ENCODE data around the gene MEGF11. TPM values are rescaled to one million over a fixed set of nuclear protein-coding genes. Genes with fewer than 3 reads are reported as not detected.
"Not testable (repeated sequence)": the region's sequence is repeated elsewhere in the genome, so short reads cannot be mapped to it uniquely, and the experiment has no call there.

The MEGF11 gene
- total RNA-seq, 1 experiment from 2014 or later, result 0.09 TPM

DNA sequence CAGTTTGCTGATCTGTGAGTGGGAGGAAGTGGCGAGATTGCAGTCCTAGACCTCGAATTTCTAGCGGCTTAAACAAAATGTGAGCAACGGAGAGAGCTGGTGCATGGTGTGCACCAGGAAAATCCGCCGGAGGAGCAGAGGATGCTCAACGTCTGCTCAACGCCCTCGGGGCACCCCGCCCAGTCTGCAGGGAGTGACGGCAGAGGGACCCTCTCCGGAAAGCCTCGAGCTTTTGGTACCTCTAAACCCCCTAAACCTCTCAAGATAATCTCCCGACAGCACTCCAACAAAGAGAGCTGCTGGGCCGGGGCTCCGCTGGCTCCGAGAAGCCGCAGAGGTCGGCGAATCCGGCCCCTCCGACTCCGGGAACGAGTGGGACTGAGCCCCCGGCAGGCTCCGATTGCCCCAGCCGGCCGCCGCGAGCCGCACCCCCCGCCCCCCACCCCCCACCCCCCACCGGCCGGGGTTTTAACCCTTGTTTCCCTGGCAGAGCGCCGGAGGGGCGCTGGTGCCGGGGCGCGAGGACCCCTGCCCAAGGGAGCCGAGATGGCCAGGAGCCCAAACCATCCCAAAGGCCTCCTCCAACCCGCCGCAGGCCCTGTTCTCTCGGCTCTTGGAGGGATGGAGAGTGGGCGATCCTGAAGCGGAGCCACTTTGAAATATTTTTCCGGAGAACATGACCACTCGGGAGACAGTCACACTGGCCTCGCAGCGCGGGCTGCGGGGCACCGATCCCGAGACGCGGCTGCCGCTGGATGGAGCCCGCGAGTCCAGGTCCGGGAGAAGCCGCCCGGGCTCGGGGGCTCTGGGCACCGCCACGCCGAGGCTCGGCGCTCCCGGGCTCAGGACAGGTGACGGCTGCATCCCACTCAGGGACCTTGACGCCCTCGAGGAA is 1.5 kb downstream of the MEGF11 start:
- intact Hi-C loops (cut with micrococcal nuclease; ENCODE audit: unreplicated experiment), result no loop called here
- peaks cover 9% of the 10 kb centered on the region for H3K4me1 Mint-ChIP-seq (ENCODE audit: low read depth, unreplicated experiment)
- peaks cover 11% of the 10 kb centered on the region for H3K36me3 Mint-ChIP-seq (ENCODE audit: insufficient read depth, unreplicated experiment)
- TF ChIP-seq, protein P1, sequence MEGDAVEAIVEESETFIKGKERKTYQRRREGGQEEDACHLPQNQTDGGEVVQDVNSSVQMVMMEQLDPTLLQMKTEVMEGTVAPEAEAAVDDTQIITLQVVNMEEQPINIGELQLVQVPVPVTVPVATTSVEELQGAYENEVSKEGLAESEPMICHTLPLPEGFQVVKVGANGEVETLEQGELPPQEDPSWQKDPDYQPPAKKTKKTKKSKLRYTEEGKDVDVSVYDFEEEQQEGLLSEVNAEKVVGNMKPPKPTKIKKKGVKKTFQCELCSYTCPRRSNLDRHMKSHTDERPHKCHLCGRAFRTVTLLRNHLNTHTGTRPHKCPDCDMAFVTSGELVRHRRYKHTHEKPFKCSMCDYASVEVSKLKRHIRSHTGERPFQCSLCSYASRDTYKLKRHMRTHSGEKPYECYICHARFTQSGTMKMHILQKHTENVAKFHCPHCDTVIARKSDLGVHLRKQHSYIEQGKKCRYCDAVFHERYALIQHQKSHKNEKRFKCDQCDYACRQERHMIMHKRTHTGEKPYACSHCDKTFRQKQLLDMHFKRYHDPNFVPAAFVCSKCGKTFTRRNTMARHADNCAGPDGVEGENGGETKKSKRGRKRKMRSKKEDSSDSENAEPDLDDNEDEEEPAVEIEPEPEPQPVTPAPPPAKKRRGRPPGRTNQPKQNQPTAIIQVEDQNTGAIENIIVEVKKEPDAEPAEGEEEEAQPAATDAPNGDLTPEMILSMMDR (IDR thresholded peaks at IDR 0.05; ENCODE audit: unreplicated experiment), result peak; percentile 89
- H3K9me3 Mint-ChIP-seq (ENCODE audit: low read depth, unreplicated experiment), result no peaks in the 10 kb centered on the region
- peak overlapping the region; percentile 68 for H3K4me3 Mint-ChIP-seq (ENCODE audit: low read depth, unreplicated experiment)
- BruUV-seq (replicated peaks), result no TSS peak
- peak; percentile 81 for DNase-seq
- peaks cover 91% of the 10 kb centered on the region for H3K27me3 Mint-ChIP-seq (ENCODE audit: unreplicated experiment)
- CTCF ChIA-PET, result interaction anchor here (0.6 to 1.4 kb wide), 2 partner anchors 37 to 186 kb away, joined by 4 read pairs; no protein-coding TSS in a partner anchor
- H3K27ac Mint-ChIP-seq (ENCODE audit: unreplicated experiment), result no peak overlapping the region

DNA sequence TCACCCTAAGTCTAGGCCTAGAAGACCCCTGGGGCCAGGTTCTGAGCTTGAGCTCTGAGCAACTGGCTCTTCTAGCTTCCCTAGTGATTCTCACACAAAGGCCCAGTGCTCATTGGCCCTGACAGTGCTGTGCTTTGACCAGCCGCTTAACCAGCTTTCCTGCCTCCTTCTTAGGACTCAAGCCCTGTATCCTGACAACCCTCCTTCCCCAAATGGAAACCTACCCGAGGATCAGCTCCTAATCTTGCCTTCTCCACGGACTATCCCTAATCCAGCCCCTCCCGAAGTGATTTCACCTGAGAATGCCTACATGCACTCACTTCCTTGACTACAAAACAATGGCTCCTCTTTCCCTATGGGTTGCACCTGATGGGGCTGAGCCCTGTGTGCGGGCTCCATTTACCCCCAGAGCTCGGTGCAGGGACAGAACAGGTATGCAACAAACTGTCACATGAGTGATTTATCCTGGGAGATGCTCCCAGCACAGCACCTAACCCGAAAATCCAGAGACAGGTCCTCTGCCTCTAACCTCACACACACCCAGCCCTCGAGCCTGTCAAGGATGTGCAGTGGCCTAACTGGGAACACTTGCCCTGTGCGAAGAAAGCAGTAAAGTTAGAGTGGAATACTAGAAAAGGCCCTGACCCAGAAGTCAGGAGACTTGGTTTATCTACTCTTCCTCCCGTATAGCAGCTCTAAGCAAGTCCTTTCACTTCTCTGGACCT is 2.3 kb downstream of the MEGF11 start:
- no peak overlapping the region for H3K27ac Mint-ChIP-seq (ENCODE audit: unreplicated experiment)
- peaks cover 9% of the 10 kb centered on the region for H3K4me1 Mint-ChIP-seq (ENCODE audit: low read depth, unreplicated experiment)
- peaks cover 11% of the 10 kb centered on the region for H3K36me3 Mint-ChIP-seq (ENCODE audit: insufficient read depth, unreplicated experiment)
- H3K9me3 Mint-ChIP-seq (ENCODE audit: low read depth, unreplicated experiment), result no peaks in the 10 kb centered on the region
- no peak overlapping the region for H3K4me3 Mint-ChIP-seq (ENCODE audit: low read depth, unreplicated experiment)
- peaks cover 83% of the 10 kb centered on the region for H3K27me3 Mint-ChIP-seq (ENCODE audit: unreplicated experiment)
- no peak for DNase-seq
- CTCF ChIA-PET, result interaction anchor here (0.6 kb wide), 1 partner anchor 269 kb away, joined by 13 read pairs; no protein-coding TSS in a partner anchor
- no TSS peak for BruUV-seq (replicated peaks)
- intact Hi-C loops (cut with micrococcal nuclease; ENCODE audit: unreplicated experiment), result no loop called here
- TF ChIP-seq, protein P1 (IDR thresholded peaks at IDR 0.05; ENCODE audit: unreplicated experiment), result no peak

DNA sequence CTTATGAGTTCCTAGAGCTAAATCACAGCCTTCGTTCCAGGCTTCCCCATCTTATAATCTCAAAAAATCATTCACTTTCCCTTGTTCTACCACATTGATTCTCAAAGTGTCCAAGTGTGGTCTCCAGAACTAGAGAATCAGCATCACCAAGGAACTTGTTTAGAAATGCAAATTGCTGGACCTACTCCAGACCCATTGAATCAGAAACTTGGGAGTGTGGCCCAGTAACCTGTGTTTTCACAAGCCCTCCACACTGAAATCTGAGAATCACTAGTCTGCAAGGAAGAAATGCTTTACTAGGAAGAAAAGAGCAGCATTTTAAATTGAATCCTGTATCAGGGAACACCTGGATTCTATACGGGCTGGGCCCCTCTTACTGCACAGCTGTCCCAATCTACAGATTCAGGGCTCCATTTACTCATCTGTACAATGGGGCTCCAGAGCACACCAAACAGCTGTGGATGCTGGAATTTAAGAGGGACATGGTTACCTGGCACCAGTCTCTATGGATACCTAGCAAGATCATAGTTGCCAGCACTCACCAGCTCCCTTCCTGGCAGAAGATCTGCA is 3.9 kb downstream of the MEGF11 start:
- Mint-ChIP-seq H3K4me3 (ENCODE audit: low read depth, unreplicated experiment) (no peak overlapping the region), H3K9me3 (ENCODE audit: low read depth, unreplicated experiment) (no peaks in the 10 kb centered on the region), H3K27ac (ENCODE audit: unreplicated experiment) (no peak overlapping the region), H3K4me1 (ENCODE audit: low read depth, unreplicated experiment) (peaks cover 9% of the 10 kb centered on the region), H3K36me3 (ENCODE audit: insufficient read depth, unreplicated experiment) (peaks cover 11% of the 10 kb centered on the region), H3K27me3 (ENCODE audit: unreplicated experiment) (peaks cover 81% of the 10 kb centered on the region)
- intact Hi-C loops (cut with micrococcal nuclease; ENCODE audit: unreplicated experiment), result no loop called here
- TF ChIP-seq, protein P1 (IDR thresholded peaks at IDR 0.05; ENCODE audit: unreplicated experiment), result no peak
- DNase-seq, result no peak
- BruUV-seq (replicated peaks), result no TSS peak
- CTCF ChIA-PET, result no interaction called here

DNA sequence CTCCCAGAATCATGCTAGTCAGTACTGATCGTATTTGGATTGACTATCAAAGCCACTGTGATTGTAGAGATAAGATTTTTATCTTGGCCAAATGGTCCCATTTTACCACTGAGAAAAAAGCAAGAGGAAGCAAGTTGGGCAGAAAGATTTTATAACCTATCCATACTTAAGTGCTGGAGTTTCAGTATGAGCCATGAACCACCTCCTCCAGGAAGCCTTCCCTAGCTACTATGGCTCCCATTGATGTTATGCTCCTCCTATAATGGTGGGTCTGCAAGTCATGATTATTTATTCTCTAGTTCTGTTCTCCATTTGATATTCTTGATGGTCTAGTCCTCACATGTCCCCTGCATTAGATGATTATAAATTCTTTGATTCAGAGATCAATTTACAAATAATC is 6.6 kb downstream of the MEGF11 start:
- H3K4me3 Mint-ChIP-seq (ENCODE audit: low read depth, unreplicated experiment), result no peak overlapping the region
- peaks cover 88% of the 10 kb centered on the region for H3K27me3 Mint-ChIP-seq (ENCODE audit: unreplicated experiment)
- TF ChIP-seq, protein P1 (IDR thresholded peaks at IDR 0.05; ENCODE audit: unreplicated experiment), result no peak
- no peak for DNase-seq
- H3K27ac Mint-ChIP-seq (ENCODE audit: unreplicated experiment), result no peak overlapping the region
- intact Hi-C loops (cut with micrococcal nuclease; ENCODE audit: unreplicated experiment), result no loop called here
- H3K9me3 Mint-ChIP-seq (ENCODE audit: low read depth, unreplicated experiment), result no peaks in the 10 kb centered on the region
- H3K36me3 Mint-ChIP-seq (ENCODE audit: insufficient read depth, unreplicated experiment), result no peaks in the 10 kb centered on the region
- CTCF ChIA-PET, result no interaction called here
- no TSS peak for BruUV-seq (replicated peaks)
- H3K4me1 Mint-ChIP-seq (ENCODE audit: low read depth, unreplicated experiment), result no peaks in the 10 kb centered on the region

DNA sequence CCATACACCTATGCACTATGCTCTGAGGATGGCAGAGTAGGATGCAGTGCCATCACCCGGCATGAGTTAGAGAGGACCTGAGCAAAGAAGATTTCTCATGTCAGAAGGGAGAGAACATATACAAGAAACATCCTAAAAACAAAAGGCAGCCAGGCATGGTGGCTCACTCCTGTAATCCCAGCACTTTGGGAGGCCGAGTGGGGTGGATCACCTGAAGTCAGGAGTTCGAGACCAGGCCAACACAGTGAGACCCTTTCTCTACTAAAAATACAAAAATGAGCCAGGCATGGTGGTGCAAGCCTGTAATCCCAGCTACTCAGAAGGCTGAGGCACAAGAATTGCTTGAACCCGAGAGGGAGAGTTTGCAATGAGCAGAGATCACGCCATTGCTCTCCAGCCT is 7.7 kb downstream of the MEGF11 start:
- H3K9me3 Mint-ChIP-seq (ENCODE audit: low read depth, unreplicated experiment); H3K4me1 Mint-ChIP-seq (ENCODE audit: low read depth, unreplicated experiment); H3K4me3 Mint-ChIP-seq (ENCODE audit: low read depth, unreplicated experiment); BruUV-seq (replicated peaks); H3K36me3 Mint-ChIP-seq (ENCODE audit: insufficient read depth, unreplicated experiment); H3K27ac Mint-ChIP-seq (ENCODE audit: unreplicated experiment); CTCF ChIA-PET; DNase-seq; intact Hi-C loops (cut with micrococcal nuclease; ENCODE audit: unreplicated experiment): not testable (repeated sequence)
- peaks cover 88% of the 10 kb centered on the region for H3K27me3 Mint-ChIP-seq (ENCODE audit: unreplicated experiment)
